ENCODE results near the gene ZNF593. TPM values are rescaled to one million over a fixed set of nuclear protein-coding genes. Genes with fewer than 3 reads are reported as not detected.
A peak's percentile ranks its signal among the peaks of the same experiment; 100 is the strongest.

ZNF593 gene
- total and polyA plus RNA-seq, 4 experiments from 2014 or later, result 10.7 to 32.9 (median 17.0) TPM

- Mint-ChIP-seq H3K27ac (peak overlapping the region; percentile 71 to 94 (median 93)), H3K27me3 (no peaks in the 10 kb centered on the region), H3K36me3 (no peaks in the 10 kb centered on the region), H3K4me3 (peak overlapping the region; percentile 83 to 91 (median 88)), H3K9me3 (no peaks in the 10 kb centered on the region), H3K4me1 (peaks cover 4 to 25% (median 16%) of the 10 kb centered on the region in 4 donors)
- H3K36me3 ChIP-seq (ENCODE audit: insufficient read depth, low read length), result no peaks in the 10 kb centered on the region
- peak overlapping the region; percentile 85 for H3K27ac ChIP-seq (ENCODE audit: low read depth, low read length)
- H3K4me3 ChIP-seq (ENCODE audit: low read length in 2 of 2), result peak overlapping the region; percentile 52 to 90
- intact Hi-C loops (cut with micrococcal nuclease), result no loop called here
- H3K9me3 ChIP-seq (ENCODE audit: control insufficient read depth in 1 of 2, low read length in 2 of 2), result no peaks in the 10 kb centered on the region
- POLR2A ChIA-PET (ENCODE audit: partially characterized antibody), result interaction anchor here (0.9 to 4.2 kb wide), 7 partner anchors 32 to 247 kb away, joined by 3 to 40 read pairs (median 7); partner anchors contain the start of gene CEP85
- no peaks in the 10 kb centered on the region for H3K27me3 ChIP-seq (ENCODE audit: insufficient read depth, low read length)
- DNase-seq, result no peak
- peaks cover 20% of the 10 kb centered on the region for H3K4me1 ChIP-seq (ENCODE audit: insufficient read depth, low read length)
- CTCF ChIA-PET (ENCODE audit: partially characterized antibody), result interaction anchor here (0.6 to 10.3 kb wide), 36 partner anchors 8 to 300 kb away, joined by 3 to 167 read pairs (median 4); partner anchors contain the start of genes CEP85 and DHDDS
Observed at GRCh38 chr1:26170472-26170821, 739 bp downstream of the ZNF593 start.

GRCh38 chr1:26171084-26172072 is 1.7 kb downstream of the ZNF593 start, which contains the start of gene ZNF593OS:
ZNF593OS (minus strand) TSS chr1:26171832; CDS start chr1:26171661, 171 bp downstream.
- POLR2A ChIA-PET (ENCODE audit: partially characterized antibody), result interaction anchor here (1.3 to 4.2 kb wide), 2 partner anchors 48 to 63 kb away, joined by 3 to 40 read pairs; partner anchors contain the start of gene CEP85

GRCh38 chr1:26175346-26175745 is 5.6 kb downstream of the ZNF593 start:
- H3K27ac Mint-ChIP-seq, result no peak overlapping the region
- Histone ChIP-seq H3K9me3 (ENCODE audit: control insufficient read depth in 1 of 2, low read length in 2 of 2) (no peaks in the 10 kb centered on the region), H3K36me3 (ENCODE audit: insufficient read depth, low read length) (no peaks in the 10 kb centered on the region), H3K27ac (ENCODE audit: low read depth, low read length) (no peak overlapping the region), H3K27me3 (ENCODE audit: insufficient read depth, low read length) (no peaks in the 10 kb centered on the region), H3K4me1 (ENCODE audit: insufficient read depth, low read length) (peaks cover 12% of the 10 kb centered on the region), H3K4me3 (ENCODE audit: low read length in 2 of 2) (no peak overlapping the region)
- peaks cover 2 to 12% (median 8%) of the 10 kb centered on the region in 4 donors for H3K4me1 Mint-ChIP-seq
- ChIA-PET POLR2A (ENCODE audit: partially characterized antibody) (no interaction called here), CTCF (ENCODE audit: partially characterized antibody) (interaction anchor here (1.2 to 1.7 kb wide), 2 partner anchors 27 to 60 kb away, joined by 3 to 5 read pairs; no protein-coding TSS in a partner anchor)
- H3K4me3 Mint-ChIP-seq, result no peak overlapping the region
- no peak for DNase-seq
- intact Hi-C loops (cut with micrococcal nuclease), result no loop called here
- no peaks in the 10 kb centered on the region for H3K9me3 Mint-ChIP-seq
- H3K27me3 Mint-ChIP-seq, result no peaks in the 10 kb centered on the region
- H3K36me3 Mint-ChIP-seq, result no peaks in the 10 kb centered on the region

More at GRCh38 chr1:26171084-26172072, 1.7 kb downstream of the ZNF593 start, which contains the start of gene ZNF593OS:
- CTCF ChIA-PET (ENCODE audit: partially characterized antibody), result interaction anchor here (0.8 to 10.3 kb wide), 10 partner anchors 8 to 246 kb away, joined by 3 to 167 read pairs (median 4); partner anchors contain the start of genes CEP85 and FAM110D
- no peaks in the 10 kb centered on the region for H3K27me3 ChIP-seq (ENCODE audit: insufficient read depth, low read length)
- H3K4me3 ChIP-seq (ENCODE audit: low read length in 2 of 2), result peak within 1 kb of the TSS in 1 of 2 donors; percentile 90
- no peaks in the 10 kb centered on the region for H3K27me3 Mint-ChIP-seq
- no peaks in the 10 kb centered on the region for H3K9me3 ChIP-seq (ENCODE audit: control insufficient read depth in 1 of 2, low read length in 2 of 2)
- peak within 1 kb of the TSS; percentile 83 to 91 (median 88) for H3K4me3 Mint-ChIP-seq
- H3K27ac Mint-ChIP-seq, result peak within 1 kb of the TSS in 6 of 7 donors; percentile 47 to 94 (median 93)
- peaks cover 20% of the 10 kb centered on the region for H3K4me1 ChIP-seq (ENCODE audit: insufficient read depth, low read length)
- no peaks in the 10 kb centered on the region for H3K36me3 ChIP-seq (ENCODE audit: insufficient read depth, low read length)
- no peaks in the 10 kb centered on the region for H3K36me3 Mint-ChIP-seq
- H3K27ac ChIP-seq (ENCODE audit: low read depth, low read length), result peak within 1 kb of the TSS; percentile 85
- intact Hi-C loops (cut with micrococcal nuclease), result no loop called here
- no peak for DNase-seq
- no peaks in the 10 kb centered on the region for H3K9me3 Mint-ChIP-seq
- peaks cover 4 to 25% (median 16%) of the 10 kb centered on the region in 4 donors for H3K4me1 Mint-ChIP-seq

- ChIA-PET CTCF (ENCODE audit: partially characterized antibody) (interaction anchor here (1.7 kb wide), 1 partner anchor 58 kb away, joined by 5 read pairs; no protein-coding TSS in a partner anchor), POLR2A (ENCODE audit: partially characterized antibody) (interaction anchor here (1.0 to 1.4 kb wide), 3 partner anchors 10 to 141 kb away, joined by 3 read pairs; partner anchors contain the start of gene CD52)
- Mint-ChIP-seq H3K4me3 (peak within 1 kb of the TSS in 4 of 8 donors; percentile 61 to 77 (median 74)), H3K4me1 (peaks cover 0 to 4% (median 0%) of the 10 kb centered on the region in 4 donors), H3K27me3 (no peaks in the 10 kb centered on the region), H3K36me3 (no peaks in the 10 kb centered on the region), H3K27ac (peak within 1 kb of the TSS in 4 of 7 donors; percentile 8 to 90 (median 38)), H3K9me3 (no peaks in the 10 kb centered on the region)
- Histone ChIP-seq H3K27ac (ENCODE audit: low read depth, low read length) (no peak within 1 kb of the TSS), H3K27me3 (ENCODE audit: insufficient read depth, low read length) (no peaks in the 10 kb centered on the region), H3K9me3 (ENCODE audit: control insufficient read depth in 1 of 2, low read length in 2 of 2) (no peaks in the 10 kb centered on the region), H3K36me3 (ENCODE audit: insufficient read depth, low read length) (no peaks in the 10 kb centered on the region), H3K4me3 (ENCODE audit: low read length in 2 of 2) (no peak within 1 kb of the TSS), H3K4me1 (ENCODE audit: insufficient read depth, low read length) (no peaks in the 10 kb centered on the region)
- intact Hi-C loops (cut with micrococcal nuclease), result no loop called here
- no peak for DNase-seq
Observed at GRCh38 chr1:26177182-26177684, 7.5 kb downstream of the ZNF593 start, which contains the start of gene CNKSR1. CNKSR1 (plus strand) TSS chr1:26177491; CDS start chr1:26177548, 57 bp downstream.

- Mint-ChIP-seq H3K4me3 (no peak overlapping the region), H3K27me3 (no peaks in the 10 kb centered on the region), H3K27ac (no peak overlapping the region), H3K36me3 (no peaks in the 10 kb centered on the region), H3K4me1 (peaks cover 0 to 4% (median 0%) of the 10 kb centered on the region in 4 donors), H3K9me3 (no peaks in the 10 kb centered on the region)
- Histone ChIP-seq H3K27me3 (ENCODE audit: insufficient read depth, low read length) (no peaks in the 10 kb centered on the region), H3K36me3 (ENCODE audit: insufficient read depth, low read length) (no peaks in the 10 kb centered on the region), H3K27ac (ENCODE audit: low read depth, low read length) (no peak overlapping the region), H3K9me3 (ENCODE audit: control insufficient read depth in 1 of 2, low read length in 2 of 2) (no peaks in the 10 kb centered on the region), H3K4me1 (ENCODE audit: insufficient read depth, low read length) (no peaks in the 10 kb centered on the region), H3K4me3 (ENCODE audit: low read length in 2 of 2) (no peak overlapping the region)
- intact Hi-C loops (cut with micrococcal nuclease), result no loop called here
- no peak for DNase-seq
- ChIA-PET POLR2A (ENCODE audit: partially characterized antibody) (no interaction called here), CTCF (ENCODE audit: partially characterized antibody) (interaction anchor here (0.7 to 1.0 kb wide), 2 partner anchors 11 to 17 kb away, joined by 3 read pairs; partner anchors contain the start of gene ZNF593)
Observed at GRCh38 chr1:26180010-26180506, 10.3 kb downstream of the ZNF593 start.

- intact Hi-C loops (cut with micrococcal nuclease), result no loop called here
Observed at GRCh38 chr1:26181586-26182382, 12.1 kb downstream of the ZNF593 start.

More at GRCh38 chr1:26181586-26182382, 12.1 kb downstream of the ZNF593 start:
- no peaks in the 10 kb centered on the region for H3K27me3 ChIP-seq (ENCODE audit: insufficient read depth, low read length)
- no peaks in the 10 kb centered on the region for H3K36me3 ChIP-seq (ENCODE audit: insufficient read depth, low read length)
- ChIA-PET POLR2A (ENCODE audit: partially characterized antibody) (no interaction called here), CTCF (ENCODE audit: partially characterized antibody) (interaction anchor here (1.1 kb wide), 1 partner anchor 12 kb away, joined by 4 read pairs; the partner anchor contains the start of gene ZNF593)
- no peaks in the 10 kb centered on the region for H3K36me3 Mint-ChIP-seq
- no peak overlapping the region for H3K27ac ChIP-seq (ENCODE audit: low read depth, low read length)
- H3K9me3 Mint-ChIP-seq, result no peaks in the 10 kb centered on the region
- no peaks in the 10 kb centered on the region for H3K27me3 Mint-ChIP-seq
- H3K4me1 ChIP-seq (ENCODE audit: insufficient read depth, low read length), result no peaks in the 10 kb centered on the region
- no peak overlapping the region for H3K4me3 ChIP-seq (ENCODE audit: low read length in 2 of 2)
- H3K4me3 Mint-ChIP-seq, result peak overlapping the region in 1 of 8 donors; percentile 57
- H3K27ac Mint-ChIP-seq, result peak overlapping the region in 1 of 7 donors; percentile 5
- H3K9me3 ChIP-seq (ENCODE audit: control insufficient read depth in 1 of 2, low read length in 2 of 2), result no peaks in the 10 kb centered on the region
- H3K4me1 Mint-ChIP-seq, result peaks cover 0 to 4% (median 0%) of the 10 kb centered on the region in 4 donors
- DNase-seq, result no peak
